Measurements from ENCODE around the gene MAN1A1.

MAN1A1 gene

DNA sequence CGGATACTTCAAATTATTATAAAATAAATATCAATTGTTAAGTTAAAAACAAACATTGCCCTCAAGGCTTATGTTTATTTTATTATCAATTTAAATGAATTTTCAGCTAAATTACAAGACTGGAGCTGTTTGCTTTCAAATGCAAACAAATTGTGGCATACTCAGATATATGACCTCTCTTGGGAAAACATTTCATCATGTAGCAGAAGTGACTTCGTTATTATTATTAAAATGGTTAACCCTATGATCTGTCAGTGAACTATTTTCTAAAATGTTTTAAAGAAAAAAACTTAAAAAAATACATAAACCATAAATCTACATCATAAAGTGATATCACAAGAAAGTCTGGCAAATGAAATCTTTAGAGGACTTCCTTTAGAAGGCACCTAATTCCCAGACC lies 72.5 kb downstream of the MAN1A1 start:
- TF ChIP-seq EZH2 (optimal IDR thresholded peaks at IDR 0.05; ENCODE audit: low read depth, low read length), result no peak
- TF ChIP-seq, protein P1, sequence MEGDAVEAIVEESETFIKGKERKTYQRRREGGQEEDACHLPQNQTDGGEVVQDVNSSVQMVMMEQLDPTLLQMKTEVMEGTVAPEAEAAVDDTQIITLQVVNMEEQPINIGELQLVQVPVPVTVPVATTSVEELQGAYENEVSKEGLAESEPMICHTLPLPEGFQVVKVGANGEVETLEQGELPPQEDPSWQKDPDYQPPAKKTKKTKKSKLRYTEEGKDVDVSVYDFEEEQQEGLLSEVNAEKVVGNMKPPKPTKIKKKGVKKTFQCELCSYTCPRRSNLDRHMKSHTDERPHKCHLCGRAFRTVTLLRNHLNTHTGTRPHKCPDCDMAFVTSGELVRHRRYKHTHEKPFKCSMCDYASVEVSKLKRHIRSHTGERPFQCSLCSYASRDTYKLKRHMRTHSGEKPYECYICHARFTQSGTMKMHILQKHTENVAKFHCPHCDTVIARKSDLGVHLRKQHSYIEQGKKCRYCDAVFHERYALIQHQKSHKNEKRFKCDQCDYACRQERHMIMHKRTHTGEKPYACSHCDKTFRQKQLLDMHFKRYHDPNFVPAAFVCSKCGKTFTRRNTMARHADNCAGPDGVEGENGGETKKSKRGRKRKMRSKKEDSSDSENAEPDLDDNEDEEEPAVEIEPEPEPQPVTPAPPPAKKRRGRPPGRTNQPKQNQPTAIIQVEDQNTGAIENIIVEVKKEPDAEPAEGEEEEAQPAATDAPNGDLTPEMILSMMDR (IDR thresholded peaks at IDR 0.05; ENCODE audit: low read length), result no peak
- no peak for TF ChIP-seq EZH2phosphoT487 (IDR thresholded peaks at IDR 0.05; ENCODE audit: low read length)
- Histone ChIP-seq H3K79me2 (ENCODE audit: low read length) (peaks cover 73% of the 10 kb centered on the region), H2AFZ (ENCODE audit: low read length) (no peak overlapping the region), H4K20me1 (ENCODE audit: insufficient read depth, low read length) (no peaks in the 10 kb centered on the region), H3K27me3 (replicated peaks; ENCODE audit: insufficient read depth, low read length) (no peaks in the 10 kb centered on the region), H3K9me3 (replicated peaks; ENCODE audit: insufficient read depth, low read length) (no peaks in the 10 kb centered on the region), H3K4me1 (ENCODE audit: low read length) (no peaks in the 10 kb centered on the region), H3K4me2 (ENCODE audit: low read depth, low read length) (no peak overlapping the region), H3K9me2 (replicated peaks; ENCODE audit: insufficient read depth, low read length) (no peaks in the 10 kb centered on the region), H3K27ac (ENCODE audit: low read length) (no peak overlapping the region), H3K9ac (ENCODE audit: low read length) (no peak overlapping the region), H3K36me3 (replicated peaks; ENCODE audit: insufficient read depth, low read length) (0 out of 2 replicates have a peak, but pooled peaks cover 2% of the 10 kb centered on the region), H3F3A (ENCODE audit: insufficient read depth, low read length) (no peaks in the 10 kb centered on the region; the same call in 1 of the 2 replicates), H3K4me3 (ENCODE audit: low read length) (no peak overlapping the region)
- DNase-seq, result no peak

DNA sequence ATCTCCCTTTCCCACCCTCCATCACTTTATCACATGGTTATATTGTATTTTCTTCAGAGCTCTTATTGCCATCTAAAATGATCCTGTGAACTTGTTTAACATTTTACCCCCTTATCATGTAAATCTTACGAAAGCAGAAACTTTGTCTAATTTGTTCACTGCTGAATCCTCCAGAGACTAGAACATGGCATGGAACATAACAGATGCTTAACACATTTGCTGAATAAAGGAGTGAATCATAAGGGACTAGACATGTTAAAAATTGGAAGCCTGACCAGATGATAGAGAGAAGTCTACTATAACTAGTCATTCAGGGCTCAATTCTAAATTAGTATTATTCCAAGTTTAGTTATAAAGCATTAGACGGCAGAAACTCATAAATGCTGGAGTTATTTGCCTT lies 73.3 kb downstream of the MAN1A1 start:
- Histone ChIP-seq H3K9ac (ENCODE audit: low read length) (no peak overlapping the region), H3K9me3 (replicated peaks; ENCODE audit: insufficient read depth, low read length) (no peaks in the 10 kb centered on the region), H3K36me3 (replicated peaks; ENCODE audit: insufficient read depth, low read length) (0 out of 2 replicates have a peak, but pooled peaks cover 2% of the 10 kb centered on the region), H3K27me3 (replicated peaks; ENCODE audit: insufficient read depth, low read length) (no peaks in the 10 kb centered on the region), H4K20me1 (ENCODE audit: insufficient read depth, low read length) (no peaks in the 10 kb centered on the region), H3K79me2 (ENCODE audit: low read length) (peaks cover 71% of the 10 kb centered on the region), H3K4me1 (ENCODE audit: low read length) (no peaks in the 10 kb centered on the region), H3K4me2 (ENCODE audit: low read depth, low read length) (no peak overlapping the region), H3K27ac (ENCODE audit: low read length) (no peak overlapping the region), H3K9me2 (replicated peaks; ENCODE audit: insufficient read depth, low read length) (no peaks in the 10 kb centered on the region), H3F3A (ENCODE audit: insufficient read depth, low read length) (no peaks in the 10 kb centered on the region; the same call in 1 of the 2 replicates), H3K4me3 (ENCODE audit: low read length) (no peak overlapping the region), H2AFZ (ENCODE audit: low read length) (no peak overlapping the region)
- no peak for TF ChIP-seq EZH2phosphoT487 (IDR thresholded peaks at IDR 0.05; ENCODE audit: low read length)
- TF ChIP-seq, protein P1 (IDR thresholded peaks at IDR 0.05; ENCODE audit: low read length), result no peak
- TF ChIP-seq EZH2 (optimal IDR thresholded peaks at IDR 0.05; ENCODE audit: low read depth, low read length), result no peak
- no peak for DNase-seq

DNA sequence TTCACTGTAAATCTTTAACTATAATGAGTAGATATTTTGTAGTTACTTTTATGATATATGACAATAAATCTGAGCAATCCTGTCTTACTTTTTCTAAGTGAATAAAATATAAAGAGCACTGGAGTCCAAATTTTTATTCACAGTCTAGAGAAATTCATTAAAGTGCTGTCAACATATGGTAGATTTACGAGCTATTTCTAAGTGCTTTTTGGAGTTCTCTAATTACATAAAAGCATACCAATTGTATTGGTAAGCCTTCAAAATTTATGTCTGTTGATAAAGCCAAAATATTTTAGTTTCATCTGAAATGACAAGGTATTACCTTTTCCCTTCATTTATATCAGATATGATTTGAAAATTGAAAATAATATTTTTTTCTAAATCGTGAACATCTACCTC lies 75.4 kb downstream of the MAN1A1 start:
- no peak for TF ChIP-seq EZH2phosphoT487 (IDR thresholded peaks at IDR 0.05; ENCODE audit: low read length)
- no peak for TF ChIP-seq EZH2 (optimal IDR thresholded peaks at IDR 0.05; ENCODE audit: low read depth, low read length)
- TF ChIP-seq, protein P1 (IDR thresholded peaks at IDR 0.05; ENCODE audit: low read length), result no peak
- no peak overlapping the region for H3K4me2 ChIP-seq (ENCODE audit: low read depth, low read length)
- 0 out of 2 replicates have a peak, but pooled peaks cover 9% of the 10 kb centered on the region for H3K36me3 ChIP-seq (replicated peaks; ENCODE audit: insufficient read depth, low read length)
- no peak overlapping the region for H3K27ac ChIP-seq (ENCODE audit: low read length)
- H3K9me2 ChIP-seq (replicated peaks; ENCODE audit: insufficient read depth, low read length), result no peaks in the 10 kb centered on the region
- no peak for DNase-seq
- H3K9me3 ChIP-seq (replicated peaks; ENCODE audit: insufficient read depth, low read length), result no peaks in the 10 kb centered on the region
- H3K4me3 ChIP-seq (ENCODE audit: low read length), result no peak overlapping the region
- no peak overlapping the region for H3K9ac ChIP-seq (ENCODE audit: low read length)
- no peaks in the 10 kb centered on the region; the same call in 1 of the 2 replicates for H3F3A ChIP-seq (ENCODE audit: insufficient read depth, low read length)
- no peak overlapping the region for H2AFZ ChIP-seq (ENCODE audit: low read length)
- H3K27me3 ChIP-seq (replicated peaks; ENCODE audit: insufficient read depth, low read length), result no peaks in the 10 kb centered on the region
- H4K20me1 ChIP-seq (ENCODE audit: insufficient read depth, low read length), result no peaks in the 10 kb centered on the region
- no peaks in the 10 kb centered on the region for H3K4me1 ChIP-seq (ENCODE audit: low read length)
- peaks cover 68% of the 10 kb centered on the region for H3K79me2 ChIP-seq (ENCODE audit: low read length)

Data from MM.1S (cell line).